Measurements from ENCODE around the gene RNU7-1.

DNA sequence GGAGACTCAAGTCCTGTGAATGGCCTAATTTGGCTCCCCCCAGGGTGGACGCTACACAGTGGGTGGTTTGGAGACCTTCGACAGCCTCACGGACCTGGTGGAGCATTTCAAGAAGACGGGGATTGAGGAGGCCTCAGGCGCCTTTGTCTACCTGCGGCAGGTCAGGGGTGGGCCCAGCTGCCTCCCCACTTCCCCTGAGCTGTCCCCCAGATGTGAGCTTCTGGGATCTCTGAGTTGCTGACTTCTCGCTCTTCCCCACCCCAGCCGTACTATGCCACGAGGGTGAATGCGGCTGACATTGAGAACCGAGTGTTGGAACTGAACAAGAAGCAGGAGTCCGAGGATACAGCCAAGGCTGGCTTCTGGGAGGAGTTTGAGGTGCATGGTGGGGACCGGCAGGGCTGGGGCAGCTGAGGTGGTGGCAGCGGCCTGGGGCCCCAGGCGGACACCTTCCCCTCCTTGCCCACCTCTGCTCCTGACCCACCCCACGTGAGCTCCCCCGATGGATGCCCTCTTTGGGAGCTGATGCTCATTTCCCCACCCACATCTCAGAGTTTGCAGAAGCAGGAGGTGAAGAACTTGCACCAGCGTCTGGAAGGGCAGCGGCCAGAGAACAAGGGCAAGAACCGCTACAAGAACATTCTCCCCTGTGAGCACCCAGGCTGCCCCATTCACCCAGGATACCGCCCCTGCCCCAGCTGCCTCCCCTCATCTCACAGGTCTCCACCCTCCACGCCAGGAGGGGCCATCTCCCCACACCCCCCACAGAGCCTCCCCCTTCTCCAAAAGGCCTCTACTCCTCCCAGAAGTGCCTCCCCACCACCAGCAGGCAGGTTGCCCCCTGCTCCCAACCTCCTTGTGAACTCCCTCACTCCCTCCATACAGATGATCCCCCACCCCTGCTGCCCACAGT is 11.7 kb downstream of the RNU7-1 start:
- no peak for TF ChIP-seq POLR2A (IDR thresholded peaks at IDR 0.05; ENCODE audit: low read length)
- TF ChIP-seq, protein P1, sequence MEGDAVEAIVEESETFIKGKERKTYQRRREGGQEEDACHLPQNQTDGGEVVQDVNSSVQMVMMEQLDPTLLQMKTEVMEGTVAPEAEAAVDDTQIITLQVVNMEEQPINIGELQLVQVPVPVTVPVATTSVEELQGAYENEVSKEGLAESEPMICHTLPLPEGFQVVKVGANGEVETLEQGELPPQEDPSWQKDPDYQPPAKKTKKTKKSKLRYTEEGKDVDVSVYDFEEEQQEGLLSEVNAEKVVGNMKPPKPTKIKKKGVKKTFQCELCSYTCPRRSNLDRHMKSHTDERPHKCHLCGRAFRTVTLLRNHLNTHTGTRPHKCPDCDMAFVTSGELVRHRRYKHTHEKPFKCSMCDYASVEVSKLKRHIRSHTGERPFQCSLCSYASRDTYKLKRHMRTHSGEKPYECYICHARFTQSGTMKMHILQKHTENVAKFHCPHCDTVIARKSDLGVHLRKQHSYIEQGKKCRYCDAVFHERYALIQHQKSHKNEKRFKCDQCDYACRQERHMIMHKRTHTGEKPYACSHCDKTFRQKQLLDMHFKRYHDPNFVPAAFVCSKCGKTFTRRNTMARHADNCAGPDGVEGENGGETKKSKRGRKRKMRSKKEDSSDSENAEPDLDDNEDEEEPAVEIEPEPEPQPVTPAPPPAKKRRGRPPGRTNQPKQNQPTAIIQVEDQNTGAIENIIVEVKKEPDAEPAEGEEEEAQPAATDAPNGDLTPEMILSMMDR (IDR thresholded peaks at IDR 0.05): no peak

All from A549 (cell line).